BLaER1 treated with 17β-estradiol and CSF1 and Interleukin-3, amounts not matched to agents 10 nM and 100 nM (cell line): ENCODE results near the gene APBA3.

ENCODE experiments used
- H3K27ac ChIP-seq, 11 experiments: shearing (Covaris generic); formaldehyde crosslinking; 2 replicates each; pipeline ENCODE4 v1.8.1; 2022
- H3K27me3 ChIP-seq, 11 experiments: shearing (Covaris generic); formaldehyde crosslinking; 2 replicates each; pipeline ENCODE4 v1.8.1; 2022
- H3K36me3 ChIP-seq, 11 experiments: shearing (Covaris generic); formaldehyde crosslinking; 2 replicates each; pipeline ENCODE4 v1.8.1; 2022
- H3K4me1 ChIP-seq, 10 experiments: shearing (Covaris generic); formaldehyde crosslinking; 2 replicates each; pipeline ENCODE4 v1.8.1; 2022
- H3K4me2 ChIP-seq, 11 experiments: shearing (Covaris generic); formaldehyde crosslinking; 2 replicates each; pipeline ENCODE4 v1.8.1; 2022
- H3K4me3 ChIP-seq, 10 experiments: shearing (Covaris generic); formaldehyde crosslinking; 2 replicates each; pipeline ENCODE4 v1.8.1; 2022
- H3K9ac ChIP-seq, 11 experiments: shearing (Covaris generic); formaldehyde crosslinking; 2 replicates each; pipeline ENCODE4 v1.8.1; 2022
- H3K9me3 ChIP-seq, 11 experiments: shearing (Covaris generic); formaldehyde crosslinking; replicated peaks in 1 of 11; 2 replicates each; pipeline ENCODE4 v1.8.1; 2022
- H4K20me1 ChIP-seq, 11 experiments: shearing (Covaris generic); formaldehyde crosslinking; 2 replicates each; pipeline ENCODE4 v1.8.1; 2022
- Cebpa-rat ChIP-seq, 11 experiments: shearing (Covaris generic); IDR thresholded peaks; 2 replicates each; pipeline ENCODE4 v1.8.1; 2022

Gene APBA3

DNA sequence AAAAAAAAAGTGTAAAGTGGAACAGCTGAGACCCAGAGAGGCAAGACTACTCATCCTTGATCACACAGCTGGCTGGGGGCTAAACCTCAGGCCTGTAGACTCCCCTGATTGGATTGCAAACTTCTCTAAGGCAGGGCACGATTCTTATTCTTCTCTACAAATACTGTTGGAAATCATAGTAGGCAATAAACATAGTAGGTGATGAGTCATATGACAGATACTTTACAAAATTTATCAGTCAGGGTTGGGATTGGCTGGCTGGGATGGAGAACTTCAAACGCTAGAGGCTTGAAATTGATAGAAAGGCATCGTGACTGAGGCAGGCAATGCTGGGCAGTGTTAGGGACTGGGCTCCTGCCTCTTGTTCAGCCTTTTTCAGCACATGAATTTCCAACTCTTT, 30.6 kb upstream of the APBA3 start:
- Histone ChIP-seq H3K9ac (no peak overlapping the region), H3K4me1 (peaks cover 0 to 7% (median 0%) of the 10 kb centered on the region in 10 experiments; a peak in 2 of 20 replicates), H3K36me3 (no peaks in the 10 kb centered on the region), H3K4me3 (no peak overlapping the region), H4K20me1 (no peaks in the 10 kb centered on the region), H3K27ac (no peak overlapping the region), H3K9me3 (peaks cover 19 to 33% (median 25%) of the 10 kb centered on the region in 11 experiments), H3K27me3 (peaks cover under 1 to 6% (median 2%) of the 10 kb centered on the region in 11 experiments; a peak in 17 of 22 replicates), H3K4me2 (no peak overlapping the region)
- TF ChIP-seq Cebpa-rat (IDR thresholded peaks at IDR 0.05), result no peak

DNA sequence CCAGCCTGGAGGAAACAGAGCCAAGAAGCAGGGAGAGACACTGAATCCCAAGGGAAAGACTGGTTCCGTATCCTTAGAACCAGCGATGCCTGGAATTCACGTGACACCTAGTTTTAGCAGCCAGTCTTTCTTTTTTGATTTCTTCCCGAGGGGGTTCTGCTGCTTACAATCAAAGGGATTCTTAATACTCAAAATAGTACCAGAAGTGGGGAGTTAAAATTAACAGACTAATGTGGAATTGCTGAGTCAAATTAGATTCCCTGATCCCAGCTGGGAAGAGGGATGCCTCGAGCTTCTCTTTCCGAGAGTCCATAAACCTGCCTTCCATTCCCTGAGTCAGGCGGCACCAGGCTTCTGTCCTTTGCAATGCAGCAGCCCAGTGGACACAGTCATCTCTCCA, 29.4 kb upstream of the APBA3 start:
- Histone ChIP-seq H3K36me3 (no peaks in the 10 kb centered on the region), H4K20me1 (no peaks in the 10 kb centered on the region), H3K4me2 (peak overlapping the region in 2 of 11 experiments; percentile 12; a peak in 2 of 22 replicates), H3K9me3 (peaks cover 10 to 22% (median 15%) of the 10 kb centered on the region in 11 experiments), H3K4me3 (no peak overlapping the region), H3K27me3 (peaks cover 10 to 16% (median 14%) of the 10 kb centered on the region in 11 experiments), H3K27ac (no peak overlapping the region), H3K9ac (no peak overlapping the region), H3K4me1 (peaks cover 0 to 7% (median under 1%) of the 10 kb centered on the region in 10 experiments; a peak in 6 of 20 replicates)
- TF ChIP-seq Cebpa-rat (IDR thresholded peaks at IDR 0.05), result no peak

DNA sequence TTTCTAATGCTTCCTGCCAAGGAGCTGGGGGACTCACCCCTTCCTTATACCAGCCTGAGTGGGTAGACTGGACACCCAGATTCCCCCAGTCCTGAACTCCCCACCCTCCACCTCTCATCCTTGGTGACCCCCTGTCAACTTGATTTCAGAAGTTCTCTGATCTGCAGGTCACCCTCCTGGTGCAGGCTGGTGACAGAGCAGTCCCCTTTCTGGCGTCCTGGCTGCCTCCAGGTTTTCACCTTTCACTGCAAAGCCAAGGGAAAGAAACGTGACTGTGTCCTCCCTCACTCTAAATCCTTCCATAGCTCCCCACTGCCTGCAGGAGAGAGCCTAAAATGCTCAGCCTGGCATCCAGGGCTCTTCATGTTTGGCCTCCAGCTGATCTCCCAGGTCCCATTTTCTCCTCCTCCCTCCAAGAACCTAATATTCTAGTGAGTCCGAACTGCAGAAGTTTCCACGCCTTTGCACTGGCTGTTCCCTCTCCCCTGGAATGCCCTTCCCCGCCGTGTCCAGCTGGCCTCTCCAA, 28.8 kb upstream of the APBA3 start:
- no peak overlapping the region for H3K9ac ChIP-seq
- H3K4me3 ChIP-seq, result no peak overlapping the region
- peaks cover 17 to 23% (median 21%) of the 10 kb centered on the region in 11 experiments for H3K27me3 ChIP-seq
- H3K27ac ChIP-seq, result no peak overlapping the region
- peaks cover 0 to 9% (median 6%) of the 10 kb centered on the region in 10 experiments; a peak in 16 of 20 replicates for H3K4me1 ChIP-seq
- TF ChIP-seq Cebpa-rat (IDR thresholded peaks at IDR 0.05), result no peak
- no peaks in the 10 kb centered on the region for H3K36me3 ChIP-seq
- no peak overlapping the region; a peak in 1 of 22 replicates for H3K4me2 ChIP-seq
- H3K9me3 ChIP-seq, result peaks cover 10 to 19% (median 13%) of the 10 kb centered on the region in 11 experiments; a peak in 21 of 22 replicates
- H4K20me1 ChIP-seq, result no peaks in the 10 kb centered on the region

DNA sequence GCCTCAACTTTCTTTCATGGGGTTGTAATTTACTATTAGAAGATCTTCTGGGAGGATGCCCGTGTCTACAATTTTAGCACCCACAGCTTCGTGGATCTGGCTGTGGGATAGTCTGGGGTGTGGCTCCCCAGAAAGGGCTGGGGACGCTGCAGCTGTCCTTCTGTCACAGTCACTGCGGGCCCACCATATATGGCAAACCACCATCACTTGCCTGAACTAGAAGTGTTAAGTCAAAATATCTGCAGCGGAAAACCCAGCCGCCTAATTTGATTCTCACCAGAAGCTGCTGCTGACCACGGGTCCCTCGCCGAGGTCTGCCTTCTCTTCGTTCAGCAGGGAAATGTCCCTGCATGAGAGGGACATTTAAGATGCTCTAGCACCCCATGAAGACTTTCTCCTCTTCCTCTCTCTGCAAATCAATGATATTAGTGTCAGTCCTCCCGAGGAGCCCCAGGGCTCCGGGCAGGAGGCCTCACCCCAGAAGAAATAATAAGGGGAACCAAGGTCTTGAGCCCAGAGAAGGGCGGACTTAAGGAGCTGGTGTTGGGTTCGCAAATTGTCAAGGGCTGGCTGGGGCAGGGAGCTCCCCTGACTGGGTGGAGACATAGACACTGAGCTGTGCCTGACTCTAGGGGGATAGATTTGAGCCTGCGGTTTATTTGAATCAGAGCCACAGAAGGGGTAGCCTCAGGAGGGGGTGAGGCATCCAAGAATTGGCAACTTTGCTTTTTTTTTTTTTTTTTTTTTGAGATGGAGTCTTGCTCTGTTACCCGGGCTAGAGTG, 27.7 kb upstream of the APBA3 start:
- Histone ChIP-seq H3K4me1 (peaks cover 6 to 19% (median 16%) of the 10 kb centered on the region in 10 experiments; a peak in 18 of 20 replicates), H3K4me3 (no peak overlapping the region), H3K27ac (no peak overlapping the region), H3K4me2 (no peak overlapping the region), H3K9me3 (peaks cover 10 to 19% (median 13%) of the 10 kb centered on the region in 11 experiments; a peak in 21 of 22 replicates), H3K36me3 (no peaks in the 10 kb centered on the region), H3K27me3 (peaks cover 18 to 34% (median 31%) of the 10 kb centered on the region in 11 experiments), H3K9ac (no peak overlapping the region), H4K20me1 (no peaks in the 10 kb centered on the region)
- TF ChIP-seq Cebpa-rat (IDR thresholded peaks at IDR 0.05), result no peak

DNA sequence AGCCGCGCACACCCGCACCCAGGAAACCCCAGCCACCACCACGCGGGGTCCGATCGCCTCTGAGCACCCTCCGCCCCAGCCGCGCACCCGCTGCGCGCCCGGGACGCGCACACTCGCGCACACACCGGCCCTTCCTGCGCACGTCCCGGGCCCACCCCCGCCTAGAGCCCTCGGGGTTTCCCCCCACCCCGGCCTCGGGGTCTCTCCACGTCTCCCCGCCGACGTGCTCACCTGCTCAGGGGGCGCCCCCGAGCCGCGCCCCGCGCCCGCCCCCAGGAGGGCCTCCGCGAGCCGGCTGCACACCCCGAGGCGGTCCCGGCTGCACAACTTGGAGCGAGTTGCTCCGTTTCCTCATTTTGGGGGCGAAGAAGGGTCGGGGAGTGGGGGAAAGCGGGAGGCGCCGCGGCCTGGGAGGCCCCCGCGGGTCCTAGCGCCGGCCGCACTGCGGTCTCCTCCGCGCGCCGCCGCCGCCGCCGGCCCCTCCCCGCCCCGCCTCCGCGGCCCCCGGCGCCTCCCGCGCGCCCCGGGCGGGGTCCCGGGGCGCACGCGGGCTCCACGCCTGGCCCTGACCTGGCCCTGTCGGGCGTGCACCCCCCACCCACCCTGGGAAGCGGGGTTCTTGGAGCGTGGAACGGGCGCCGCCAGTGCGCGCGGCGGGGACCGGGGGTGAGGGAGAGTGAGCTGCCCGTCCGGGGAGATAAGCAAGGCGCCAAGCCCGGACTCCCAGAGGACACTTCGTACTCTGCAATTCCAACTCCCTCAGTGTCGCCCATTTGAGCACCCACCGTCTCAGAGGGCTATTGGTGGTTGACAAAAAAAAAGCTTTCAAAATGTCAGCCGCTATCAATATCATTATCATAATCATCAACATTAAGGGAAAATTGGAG, 24.7 kb upstream of the APBA3 start, which contains the start of gene MATK:
MATK (minus strand) TSS at position 444 of the 887 bp plus-strand sequence. CDS start 1,246 bp downstream, outside the sequence.
- peak within 1 kb of the TSS in 9 of 11 experiments; percentile 22 to 91 (median 72); a peak in 17 of 22 replicates for H3K4me2 ChIP-seq
- H3K9me3 ChIP-seq, result peaks cover 21 to 35% (median 27%) of the 10 kb centered on the region in 11 experiments
- H3K27me3 ChIP-seq, result peaks cover 18 to 46% (median 39%) of the 10 kb centered on the region in 11 experiments
- H3K9ac ChIP-seq, result peak within 1 kb of the TSS in 2 of 11 experiments; percentile 23 to 27; a peak in 2 of 22 replicates
- peak within 1 kb of the TSS in 2 of 11 experiments; percentile 18 to 38; a peak in 2 of 22 replicates for H3K27ac ChIP-seq
- H3K4me1 ChIP-seq, result peaks cover 6 to 21% (median 16%) of the 10 kb centered on the region in 10 experiments; a peak in 18 of 20 replicates
- no peaks in the 10 kb centered on the region for H3K36me3 ChIP-seq
- TF ChIP-seq Cebpa-rat (IDR thresholded peaks at IDR 0.05), result no peak
- H4K20me1 ChIP-seq, result no peaks in the 10 kb centered on the region
- H3K4me3 ChIP-seq, result peak within 1 kb of the TSS in 6 of 10 experiments; percentile 15 to 55 (median 38); a peak in 7 of 20 replicates

DNA sequence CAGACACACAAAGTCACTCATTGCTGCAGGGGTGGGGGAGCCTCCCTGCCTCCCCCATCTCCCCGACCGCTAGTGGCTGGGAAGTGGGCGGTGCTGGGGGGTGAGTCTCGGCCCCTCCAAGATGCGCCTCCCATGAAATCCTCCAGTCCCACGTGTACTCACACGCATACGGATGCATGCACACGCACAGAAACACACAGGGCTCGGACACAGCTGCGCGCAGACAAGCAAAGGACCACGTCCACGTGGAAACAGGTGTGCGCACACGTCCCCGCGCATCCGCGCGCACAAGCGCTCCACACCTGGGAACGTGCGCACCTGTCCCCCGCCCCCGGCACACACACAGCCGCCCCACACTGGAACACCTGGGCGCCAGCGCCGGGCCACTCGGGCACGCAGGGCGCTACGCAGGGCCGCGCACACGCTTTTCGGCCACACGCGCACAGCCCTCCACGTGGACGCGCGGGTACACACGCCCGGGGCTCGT, 24.0 kb upstream of the APBA3 start:
- Histone ChIP-seq H3K9ac (peak overlapping the region in 2 of 11 experiments; percentile 23 to 27; a peak in 2 of 22 replicates), H3K27ac (peak overlapping the region in 1 of 11 experiments; percentile 38; a peak in 1 of 22 replicates), H3K27me3 (peaks cover 18 to 46% (median 39%) of the 10 kb centered on the region in 11 experiments), H3K4me3 (peak overlapping the region in 6 of 10 experiments; percentile 15 to 55 (median 38); a peak in 7 of 20 replicates), H4K20me1 (no peaks in the 10 kb centered on the region), H3K36me3 (no peaks in the 10 kb centered on the region), H3K9me3 (peaks cover 21 to 35% (median 27%) of the 10 kb centered on the region in 11 experiments), H3K4me1 (peaks cover 0 to 21% (median 14%) of the 10 kb centered on the region in 10 experiments; a peak in 17 of 20 replicates), H3K4me2 (peak overlapping the region in 9 of 11 experiments; percentile 22 to 91 (median 72); a peak in 16 of 22 replicates)
- TF ChIP-seq Cebpa-rat (IDR thresholded peaks at IDR 0.05), result no peak

DNA sequence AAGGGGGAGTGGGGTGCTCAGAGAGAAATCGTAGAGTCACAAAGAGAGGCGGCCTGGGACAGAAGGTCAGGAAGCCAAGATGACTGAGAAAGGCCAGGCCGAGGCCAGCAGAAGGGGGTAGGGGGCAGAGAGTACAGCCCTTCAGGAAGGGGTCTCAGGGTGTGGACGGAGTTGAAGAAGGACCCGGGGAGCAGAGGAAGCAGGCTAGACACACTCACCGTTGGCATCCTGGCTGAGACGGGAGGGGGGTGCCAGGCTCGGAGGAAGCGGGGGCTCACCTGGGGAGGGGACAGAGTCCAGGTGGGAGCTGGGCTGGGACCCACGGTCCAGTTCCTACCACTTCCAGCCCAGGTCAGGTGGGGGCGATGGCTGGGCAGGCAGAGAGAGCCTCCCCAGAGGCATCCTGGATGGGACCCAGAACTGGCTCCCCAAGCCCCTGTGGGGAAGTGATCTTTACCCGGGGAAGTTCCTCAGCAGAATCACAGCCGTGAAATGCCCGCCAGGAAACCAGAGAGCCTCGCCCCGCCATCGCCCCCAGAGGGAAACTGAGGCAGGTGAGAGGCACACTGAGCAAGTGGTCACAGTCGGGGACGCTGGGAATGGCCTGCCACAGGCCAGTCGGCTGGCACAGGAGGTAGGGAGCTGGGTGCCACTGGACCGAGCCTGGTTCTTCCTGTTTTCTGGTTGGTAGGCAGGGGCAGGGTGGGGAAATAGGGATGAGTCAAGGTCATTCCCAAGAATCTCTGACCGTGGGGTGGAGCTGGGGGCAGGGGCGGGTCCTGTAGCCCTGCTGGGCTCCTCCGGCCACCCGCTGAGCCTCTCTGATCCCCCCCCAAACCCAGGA, 23.3 kb upstream of the APBA3 start:
- peak overlapping the region in 3 of 11 experiments; percentile 23 to 27 (median 26); a peak in 4 of 22 replicates for H3K9ac ChIP-seq
- peaks cover 0 to 21% (median 14%) of the 10 kb centered on the region in 10 experiments; a peak in 17 of 20 replicates for H3K4me1 ChIP-seq
- H3K4me2 ChIP-seq, result peak overlapping the region in 10 of 11 experiments; percentile 22 to 91 (median 67); a peak in 19 of 22 replicates
- H3K27me3 ChIP-seq, result peaks cover 18 to 46% (median 39%) of the 10 kb centered on the region in 11 experiments
- H3K4me3 ChIP-seq, result peak overlapping the region in 6 of 10 experiments; percentile 15 to 55 (median 38); a peak in 8 of 20 replicates
- peak overlapping the region in 2 of 11 experiments; percentile 18 to 38; a peak in 3 of 22 replicates for H3K27ac ChIP-seq
- peaks cover 22 to 32% (median 25%) of the 10 kb centered on the region in 11 experiments for H3K9me3 ChIP-seq
- H3K36me3 ChIP-seq, result no peaks in the 10 kb centered on the region
- TF ChIP-seq Cebpa-rat (IDR thresholded peaks at IDR 0.05), result no peak
- no peaks in the 10 kb centered on the region for H4K20me1 ChIP-seq
